ENCODE measurements around the gene PIK3R4.

The PIK3R4 gene

DNA sequence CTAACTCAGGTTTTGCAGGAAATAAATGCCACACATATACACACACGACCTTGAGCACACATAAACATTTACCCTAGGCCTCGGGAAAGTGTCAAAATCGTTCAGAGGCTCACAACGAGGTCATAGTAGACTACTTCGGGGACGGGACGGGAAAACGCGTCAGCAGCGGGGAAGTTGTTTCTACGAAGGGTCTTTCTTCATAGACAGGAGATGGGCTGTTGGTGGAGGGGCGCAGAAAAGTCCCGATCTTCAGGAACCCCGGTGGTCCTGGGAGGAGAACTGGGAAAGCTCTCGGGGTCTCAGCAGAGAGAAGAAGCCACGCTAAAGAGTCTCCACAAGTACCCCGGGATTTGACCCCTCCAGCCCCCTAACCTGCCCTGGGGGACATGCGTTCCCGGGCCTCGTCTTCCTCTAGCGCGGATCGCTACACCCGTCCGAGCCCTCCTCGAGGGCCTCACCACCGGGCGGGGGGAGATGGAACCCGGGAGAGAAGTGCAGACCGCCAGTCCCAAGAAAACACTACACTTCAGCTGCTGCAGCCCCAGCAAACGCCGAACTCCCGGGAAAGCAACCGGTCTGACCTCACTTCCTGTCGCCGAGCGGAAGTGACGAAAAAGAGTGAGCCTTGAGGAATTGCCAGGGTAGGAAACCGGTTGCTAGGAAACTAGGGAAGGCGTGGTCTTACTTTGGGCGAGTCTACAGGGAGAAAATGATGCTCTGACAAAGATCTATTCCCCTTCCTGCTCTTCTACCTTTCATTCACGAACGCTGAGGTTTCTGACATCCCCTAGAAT, at the start of gene PIK3R4:
Gene PIK3R4, minus strand, starts transcription at position 584 of the 794 bp plus-strand sequence. CDS start 1,611 bp downstream, outside the sequence.
- in situ Hi-C loops (cut with HindIII; ENCODE audit: low pct_ligation_motif_present, low pct_unique_long_range_greater_than_20kb, low sequenced_read_pairs): no loop called here
- DNase-seq: peak; percentile 95

- no peak for DNase-seq
- in situ Hi-C loops (cut with HindIII; ENCODE audit: low pct_ligation_motif_present, low pct_unique_long_range_greater_than_20kb, low sequenced_read_pairs): no loop called here
Observed at GRCh38 chr3:130795396-130795795, 48.8 kb upstream of the PIK3R4 start.

- in situ Hi-C loops (cut with HindIII; ENCODE audit: low pct_ligation_motif_present, low pct_unique_long_range_greater_than_20kb, low sequenced_read_pairs): no loop called here
- DNase-seq: no peak
Observed at GRCh38 chr3:130792246-130792645, 45.6 kb upstream of the PIK3R4 start.

DNA sequence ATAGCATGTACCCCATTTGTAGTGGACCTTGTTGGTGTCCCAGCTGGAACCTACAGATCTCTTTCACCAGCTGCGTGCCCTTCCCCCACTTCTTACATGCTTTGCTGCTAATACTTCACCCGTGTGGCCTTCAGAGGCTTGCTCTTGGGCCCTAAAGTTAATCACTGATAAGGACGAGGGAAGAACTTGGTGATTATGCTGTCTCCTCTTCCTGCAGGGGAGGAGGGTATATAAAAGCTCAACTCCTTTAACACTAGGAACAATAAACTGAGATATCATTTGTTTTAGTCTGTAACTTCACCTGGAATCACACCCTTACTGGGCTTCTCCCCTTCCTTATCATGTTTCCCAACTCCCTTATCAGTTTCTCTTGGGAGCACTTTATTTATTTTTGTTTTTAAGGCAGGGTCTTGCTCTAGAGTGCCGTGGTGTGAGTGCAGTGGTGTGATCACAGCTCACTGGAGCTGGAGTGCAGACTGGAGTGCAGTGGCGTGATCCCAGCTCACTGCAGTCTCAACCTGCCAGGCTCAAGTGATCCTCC, 43.2 kb upstream of the PIK3R4 start:
- in situ Hi-C loops (cut with HindIII; ENCODE audit: low pct_ligation_motif_present, low pct_unique_long_range_greater_than_20kb, low sequenced_read_pairs): no loop called here
- DNase-seq: no peak

- in situ Hi-C loops (cut with HindIII; ENCODE audit: low pct_ligation_motif_present, low pct_unique_long_range_greater_than_20kb, low sequenced_read_pairs): no loop called here
- no peak for DNase-seq
Observed at GRCh38 chr3:130787422-130788068, 40.9 kb upstream of the PIK3R4 start.

GRCh38 chr3:130786306-130786705, 39.7 kb upstream of the PIK3R4 start:
- no peak for DNase-seq
- in situ Hi-C loops (cut with HindIII; ENCODE audit: low pct_ligation_motif_present, low pct_unique_long_range_greater_than_20kb, low sequenced_read_pairs): no loop called here

DNA sequence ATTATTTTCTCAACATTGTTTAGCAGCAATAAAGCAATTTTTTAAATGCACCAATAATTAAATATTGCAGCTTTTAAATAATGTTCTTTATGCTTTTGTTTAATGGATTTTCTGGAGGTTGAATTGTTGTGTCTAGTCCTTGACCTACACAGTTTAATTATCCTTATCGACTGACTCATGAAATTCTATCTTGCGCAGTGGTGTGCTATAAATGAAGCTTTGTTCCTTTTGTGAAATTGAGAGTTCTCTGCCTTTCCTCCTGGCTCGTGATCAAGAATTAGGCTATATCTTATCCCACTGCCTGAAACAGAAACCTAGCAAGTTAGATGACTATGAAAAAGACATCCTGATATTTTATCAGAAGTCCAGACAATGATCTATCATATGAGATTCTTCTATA, 37.0 kb upstream of the PIK3R4 start:
- in situ Hi-C loops (cut with HindIII; ENCODE audit: low pct_ligation_motif_present, low pct_unique_long_range_greater_than_20kb, low sequenced_read_pairs): no loop called here
- no peak for DNase-seq

GRCh38 chr3:130779486-130779885, 32.9 kb upstream of the PIK3R4 start:
- in situ Hi-C loops (cut with HindIII; ENCODE audit: low pct_ligation_motif_present, low pct_unique_long_range_greater_than_20kb, low sequenced_read_pairs): no loop called here
- DNase-seq: no peak

- in situ Hi-C loops (cut with HindIII; ENCODE audit: low pct_ligation_motif_present, low pct_unique_long_range_greater_than_20kb, low sequenced_read_pairs): no loop called here
- no peak for DNase-seq
Observed at GRCh38 chr3:130779031-130779430, 32.4 kb upstream of the PIK3R4 start.

DNA sequence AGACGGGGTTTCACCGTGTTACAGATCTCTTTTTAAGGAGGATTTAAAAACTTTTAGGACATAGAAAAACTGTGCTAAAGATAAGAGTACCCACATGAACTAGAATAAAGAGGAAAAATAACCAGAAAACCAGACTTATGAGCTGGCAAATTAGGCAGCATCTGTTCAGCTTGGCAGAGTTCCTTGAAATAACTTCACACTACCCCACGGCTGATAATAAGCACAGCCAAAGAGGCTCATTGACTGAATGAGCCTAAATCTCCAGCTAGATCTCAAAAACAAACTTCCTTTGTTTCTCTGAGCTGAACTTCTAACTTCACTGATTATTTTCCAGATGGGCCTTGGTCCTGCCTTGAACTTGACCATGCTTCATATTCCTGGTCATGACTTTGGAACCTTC, 26.7 kb upstream of the PIK3R4 start:
- in situ Hi-C loops (cut with HindIII; ENCODE audit: low pct_ligation_motif_present, low pct_unique_long_range_greater_than_20kb, low sequenced_read_pairs): no loop called here
- no peak for DNase-seq

GRCh38 chr3:130772129-130772528, 25.5 kb upstream of the PIK3R4 start:
- in situ Hi-C loops (cut with HindIII; ENCODE audit: low pct_ligation_motif_present, low pct_unique_long_range_greater_than_20kb, low sequenced_read_pairs): no loop called here
- DNase-seq: no peak

DNA sequence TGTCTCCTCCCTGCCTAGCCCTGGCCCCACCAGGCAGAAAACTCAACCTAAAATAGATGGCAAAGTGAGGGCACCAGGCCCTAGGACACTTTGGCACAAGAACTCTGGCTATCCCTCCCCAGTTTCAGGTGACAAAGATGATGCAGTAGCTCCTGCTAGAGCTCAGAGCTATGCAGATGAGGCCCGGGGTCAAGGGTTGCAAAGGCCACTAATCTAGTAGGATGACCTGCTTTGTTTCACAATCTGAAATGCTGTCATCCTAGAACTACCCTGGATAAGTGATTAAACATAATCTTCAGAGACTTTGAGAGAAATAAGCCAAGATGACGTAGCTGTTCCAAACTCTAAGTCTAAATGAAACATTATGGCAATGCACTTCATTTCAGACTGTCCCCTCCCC, 24.0 kb upstream of the PIK3R4 start:
- in situ Hi-C loops (cut with HindIII; ENCODE audit: low pct_ligation_motif_present, low pct_unique_long_range_greater_than_20kb, low sequenced_read_pairs): no loop called here
- no peak for DNase-seq

- in situ Hi-C loops (cut with HindIII; ENCODE audit: low pct_ligation_motif_present, low pct_unique_long_range_greater_than_20kb, low sequenced_read_pairs): no loop called here
- DNase-seq: no peak
Observed at GRCh38 chr3:130761730-130762311, 15.2 kb upstream of the PIK3R4 start.

GRCh38 chr3:130760922-130761321, 14.3 kb upstream of the PIK3R4 start:
- in situ Hi-C loops (cut with HindIII; ENCODE audit: low pct_ligation_motif_present, low pct_unique_long_range_greater_than_20kb, low sequenced_read_pairs): no loop called here
- no peak for DNase-seq

- in situ Hi-C loops (cut with HindIII; ENCODE audit: low pct_ligation_motif_present, low pct_unique_long_range_greater_than_20kb, low sequenced_read_pairs): no loop called here
- peak; percentile 49 for DNase-seq
Observed at GRCh38 chr3:130759692-130760338, 13.2 kb upstream of the PIK3R4 start.

- DNase-seq: no peak
- in situ Hi-C loops (cut with HindIII; ENCODE audit: low pct_ligation_motif_present, low pct_unique_long_range_greater_than_20kb, low sequenced_read_pairs): no loop called here
Observed at GRCh38 chr3:130758624-130759369, 12.2 kb upstream of the PIK3R4 start.

DNA sequence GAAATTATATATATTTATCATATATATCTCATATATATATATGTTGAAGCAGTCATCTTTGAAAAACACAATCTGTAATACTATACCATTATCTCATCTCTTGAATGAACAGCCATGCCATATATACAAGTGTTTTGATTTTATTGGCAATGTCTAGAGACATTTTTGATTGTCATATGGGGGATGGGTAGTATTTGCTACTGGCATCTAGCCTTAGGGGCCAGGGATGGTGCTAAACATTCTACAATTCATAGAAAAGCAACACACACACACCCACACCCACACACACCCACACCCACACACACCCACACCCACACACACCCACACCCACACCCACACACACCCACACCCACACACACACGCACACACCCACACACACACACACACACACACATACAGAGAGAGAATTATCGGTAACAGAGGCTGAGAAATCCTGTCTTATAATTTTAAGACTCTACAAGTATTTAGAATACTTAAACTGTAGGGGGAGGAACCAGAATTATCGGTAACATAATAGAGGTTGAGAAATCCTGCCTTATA, 11.1 kb upstream of the PIK3R4 start:
- no peak for DNase-seq
- in situ Hi-C loops (cut with HindIII; ENCODE audit: low pct_ligation_motif_present, low pct_unique_long_range_greater_than_20kb, low sequenced_read_pairs): no loop called here

GRCh38 chr3:130755666-130756065, 9.0 kb upstream of the PIK3R4 start:
- in situ Hi-C loops (cut with HindIII; ENCODE audit: low pct_ligation_motif_present, low pct_unique_long_range_greater_than_20kb, low sequenced_read_pairs): no loop called here
- DNase-seq: no peak
